Right atrium auricular region (tissue), 2 donors: ENCODE results near the gene TMEM87B. TPM values are rescaled to one million over a fixed set of nuclear protein-coding genes. Genes with fewer than 3 reads are reported as not detected.

Experiments
- DNase-seq: peaks from one replicate; pipeline ENCODE4 v3.0.0-alpha.2; 2019; ENCODE audit warnings: low spot score
- H3K27ac ChIP-seq, 2 donors: fragments of 200-600 bp; sonication (generic); 1 replicate in 1 of 2; 2 replicates in 1 of 2; pipeline ENCODE4 v1.5.1; 2016 to 2019
- H3K27me3 ChIP-seq, 2 donors: fragments of 200-600 bp; sonication (generic); one replicate each; pipeline versions ENCODE4 v1.5.1 to v1.6.0; 2017 to 2019
- H3K36me3 ChIP-seq: fragments of 200-600 bp; sonication (generic); one replicate; pipeline ENCODE4 v1.5.1; 2016
- H3K4me1 ChIP-seq, 2 donors: fragments of 200-600 bp; sonication (generic); one replicate each; pipeline versions ENCODE4 v1.5.1 to v1.6.0; 2017 to 2019
- H3K4me3 ChIP-seq, 2 donors: fragments of 200-600 bp; sonication (generic); 1 replicate in 1 of 2; 2 replicates in 1 of 2; pipeline ENCODE4 v1.5.1; 2017 to 2019; ENCODE audit warnings: mild to moderate bottlenecking in 1 of 2, moderate library complexity in 1 of 2
- H3K9me3 ChIP-seq, 2 donors: fragments of 200-600 bp; sonication (generic); one replicate each; pipeline ENCODE4 v1.5.1; 2019
- CTCF ChIP-seq, 2 donors: fragments of 200-600 bp; sonication (generic); IDR thresholded peaks; one replicate each; pipeline ENCODE4 v1.5.1; 2019; ENCODE audit warnings: antibody characterized with exemption in 2 of 2
- total RNA-seq, 2 donors: library from RNA; depleted of rRNA; stranded (reverse); fragments of >200 nt; gene quantifications; one replicate each; pipeline ENCODE4 v1.1.0, GENCODE V29; 2016

The TMEM87B gene
- total RNA-seq, 2 donors from 2014 or later, result 7.7 to 8.8 TPM

DNA sequence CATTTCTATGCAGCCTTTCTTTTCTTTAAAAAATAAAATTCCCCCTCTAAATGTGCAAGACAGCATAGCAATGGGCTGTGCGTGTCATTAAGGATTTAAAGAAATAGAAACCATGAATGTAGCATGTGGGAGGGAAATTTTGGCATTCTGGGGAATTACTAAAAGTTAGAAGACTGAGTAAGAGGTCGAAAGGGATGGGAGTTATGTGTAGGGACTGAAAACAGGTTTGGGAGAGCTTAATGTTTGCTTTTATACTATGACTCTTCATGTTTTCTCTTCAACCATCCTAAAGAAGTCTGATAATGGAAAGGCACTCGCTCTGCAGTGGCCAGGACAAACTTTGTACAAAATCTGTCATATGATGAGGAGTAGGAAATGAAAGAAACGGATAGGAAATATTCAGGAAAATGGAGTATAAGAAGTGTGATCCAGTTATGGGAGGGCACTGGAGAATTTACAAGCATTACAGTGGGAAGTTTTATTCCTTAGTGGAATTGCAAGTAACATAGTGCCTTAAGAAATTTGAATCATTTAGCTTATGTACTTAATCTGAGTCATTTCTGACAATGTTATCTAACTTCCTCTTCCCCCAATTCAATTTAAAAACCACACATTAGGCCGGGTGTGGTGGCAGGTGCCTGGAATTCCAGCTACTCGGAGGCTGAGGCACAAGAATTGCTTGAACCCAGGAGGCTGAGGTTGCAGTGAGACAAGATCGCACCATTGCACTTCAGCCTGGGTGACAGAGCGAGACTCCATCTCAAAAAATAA lies 20.6 kb downstream of the TMEM87B start:
- H3K9me3 ChIP-seq, result no peaks in the 10 kb centered on the region
- H3K4me3 ChIP-seq, result no peak overlapping the region
- H3K36me3 ChIP-seq, result peaks cover 6% of the 10 kb centered on the region
- TF ChIP-seq CTCF (IDR thresholded peaks at IDR 0.05), result no peak
- no peaks in the 10 kb centered on the region for H3K4me1 ChIP-seq
- no peaks in the 10 kb centered on the region for H3K27me3 ChIP-seq
- DNase-seq, result no peak
- H3K27ac ChIP-seq, result no peak overlapping the region

- Histone ChIP-seq H3K36me3 (peaks cover 14% of the 10 kb centered on the region), H3K4me1 (no peaks in the 10 kb centered on the region), H3K9me3 (no peaks in the 10 kb centered on the region), H3K4me3 (no peak overlapping the region), H3K27me3 (no peaks in the 10 kb centered on the region), H3K27ac (no peak overlapping the region)
- DNase-seq, result no peak
- TF ChIP-seq CTCF (IDR thresholded peaks at IDR 0.05), result no peak
Observed at GRCh38 chr2:112077814-112078213, 22.7 kb downstream of the TMEM87B start.

DNA sequence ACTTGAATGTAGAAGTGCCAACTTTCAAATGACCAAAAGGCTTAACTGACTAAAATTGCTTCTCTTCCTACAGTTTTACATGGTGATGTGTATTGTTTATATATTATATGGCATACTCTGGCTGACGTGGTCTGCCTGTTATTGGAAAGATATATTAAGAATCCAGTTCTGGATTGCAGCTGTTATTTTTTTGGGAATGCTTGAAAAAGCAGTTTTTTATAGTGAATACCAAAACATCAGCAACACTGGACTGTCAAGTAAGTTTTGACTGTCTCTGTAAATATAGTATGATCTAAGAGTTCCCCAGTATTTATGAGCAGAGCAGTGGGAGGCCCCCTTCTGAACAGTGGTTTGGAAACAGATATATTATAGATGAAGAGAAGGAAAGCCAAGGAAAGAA lies 26.2 kb downstream of the TMEM87B start:
- Histone ChIP-seq H3K9me3 (no peaks in the 10 kb centered on the region), H3K4me1 (no peaks in the 10 kb centered on the region), H3K4me3 (no peak overlapping the region), H3K36me3 (peaks cover 12% of the 10 kb centered on the region), H3K27ac (no peak overlapping the region), H3K27me3 (no peaks in the 10 kb centered on the region)
- no peak for DNase-seq
- no peak for TF ChIP-seq CTCF (IDR thresholded peaks at IDR 0.05)

DNA sequence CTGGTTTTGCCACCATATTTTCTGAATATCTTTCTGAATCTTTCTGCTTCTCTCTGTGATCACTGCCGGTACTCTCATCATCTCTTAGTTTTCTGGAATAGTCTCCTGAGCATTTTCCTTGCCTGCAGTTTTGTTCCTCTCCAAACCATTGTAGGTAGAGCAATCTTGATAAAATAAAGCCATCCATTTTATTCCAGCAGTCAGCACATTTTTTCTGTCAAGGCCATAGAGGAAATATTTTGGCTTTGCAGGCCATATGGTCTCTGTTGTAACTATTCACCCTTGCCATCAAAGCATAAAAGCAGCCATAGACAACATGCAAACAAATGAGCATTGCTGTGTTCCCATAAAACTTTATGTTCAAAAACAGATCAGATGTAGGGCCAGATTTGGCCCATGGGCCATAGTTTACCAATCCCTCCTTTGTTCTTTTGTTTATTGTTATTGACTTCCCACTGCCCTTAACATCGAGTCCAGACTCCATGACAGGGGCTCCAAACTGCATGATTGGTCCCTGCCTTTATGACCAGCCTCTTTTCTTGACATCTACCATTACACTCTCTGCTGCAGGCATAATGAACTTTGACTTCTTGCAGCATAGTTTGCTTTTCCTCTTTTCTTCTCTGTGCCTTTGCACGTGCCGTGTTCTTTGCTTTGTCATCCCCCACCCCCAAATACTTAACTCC lies 29.8 kb downstream of the TMEM87B start:
- Histone ChIP-seq H3K27me3 (no peaks in the 10 kb centered on the region), H3K36me3 (peaks cover 41% of the 10 kb centered on the region), H3K9me3 (no peaks in the 10 kb centered on the region), H3K27ac (no peak overlapping the region), H3K4me3 (no peak overlapping the region), H3K4me1 (no peaks in the 10 kb centered on the region)
- DNase-seq, result no peak
- no peak for TF ChIP-seq CTCF (IDR thresholded peaks at IDR 0.05)

GRCh38 chr2:112085375-112085730 lies 30.3 kb downstream of the TMEM87B start:
- Histone ChIP-seq H3K27ac (no peak overlapping the region), H3K27me3 (no peaks in the 10 kb centered on the region), H3K4me3 (no peak overlapping the region), H3K4me1 (no peaks in the 10 kb centered on the region), H3K36me3 (peaks cover 47% of the 10 kb centered on the region), H3K9me3 (no peaks in the 10 kb centered on the region)
- no peak for TF ChIP-seq CTCF (IDR thresholded peaks at IDR 0.05)
- DNase-seq, result no peak
